HG03575 (cell line): Measurements from ENCODE around the gene PTOV1.

ENCODE experiments used
- ATAC-seq: cut with Tn5 transposase; IDR thresholded peaks from one replicate; pipeline ENCODE4 v1.9.1; 2021; ENCODE audit not compliant: unreplicated experiment, insufficient number of reproducible peaks, low FRiP score; ENCODE audit errors: extremely low read depth

PTOV1 gene

GRCh38 chr19:49896863-49897621 is 46.1 kb downstream of the PTOV1 start, which contains the start of gene IL4I1:
IL4I1 (minus strand) TSS chr19:49896887; CDS start chr19:49896160, 727 bp downstream.
- peak; percentile 39 for ATAC-seq

DNA sequence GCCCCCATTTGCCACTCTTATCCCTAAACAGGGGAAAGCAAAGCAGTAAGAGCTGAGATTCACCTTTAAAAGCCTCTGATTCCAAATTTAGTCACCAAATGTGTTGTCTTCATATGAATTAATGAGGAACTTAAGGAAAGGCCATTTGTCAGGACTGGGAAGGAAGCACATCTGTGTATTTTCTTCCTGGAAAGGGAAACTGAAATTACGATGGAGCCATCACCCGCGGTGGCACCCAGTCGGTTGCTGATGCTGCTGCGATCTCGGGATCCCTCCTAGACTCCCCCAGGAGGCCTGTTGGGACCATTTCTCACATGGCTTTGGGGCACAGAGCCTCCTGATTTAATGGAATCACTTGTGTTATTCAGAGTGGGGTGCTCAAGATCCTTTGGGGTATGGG is 53.2 kb downstream of the PTOV1 start:
- no peak for ATAC-seq

DNA sequence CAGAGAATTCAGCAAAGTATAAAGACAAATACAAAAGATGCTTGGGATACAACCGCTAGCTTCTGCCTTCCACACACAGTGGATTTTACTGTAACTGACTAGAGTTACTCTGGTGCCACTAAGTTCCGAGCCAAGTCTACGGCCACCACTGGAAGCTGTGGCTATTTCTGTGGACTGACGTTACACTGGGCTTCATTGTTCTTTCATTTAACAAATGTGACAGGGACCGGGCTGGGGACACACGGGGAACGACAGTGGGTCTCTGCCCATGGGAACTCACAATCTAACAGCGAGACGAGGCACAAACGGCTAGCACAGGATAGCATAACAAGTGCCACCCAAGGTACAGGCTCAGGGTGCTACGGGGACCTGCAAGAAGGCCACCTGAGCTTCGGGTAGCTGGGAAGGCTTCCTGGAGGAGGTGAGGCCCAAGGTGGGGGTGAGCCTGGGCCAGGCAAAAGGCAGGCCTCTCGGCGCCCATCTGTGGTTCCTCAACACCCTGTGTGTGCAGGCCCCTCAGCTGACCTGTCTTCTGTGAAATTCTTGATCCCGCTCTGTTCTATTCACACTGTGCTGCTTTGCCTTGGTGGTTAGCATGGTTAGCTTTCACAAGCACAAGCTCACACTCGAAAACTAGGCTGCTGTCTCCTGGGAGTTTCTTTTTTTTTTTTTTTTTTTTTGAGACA is 56.1 kb downstream of the PTOV1 start:
- ATAC-seq: no peak

DNA sequence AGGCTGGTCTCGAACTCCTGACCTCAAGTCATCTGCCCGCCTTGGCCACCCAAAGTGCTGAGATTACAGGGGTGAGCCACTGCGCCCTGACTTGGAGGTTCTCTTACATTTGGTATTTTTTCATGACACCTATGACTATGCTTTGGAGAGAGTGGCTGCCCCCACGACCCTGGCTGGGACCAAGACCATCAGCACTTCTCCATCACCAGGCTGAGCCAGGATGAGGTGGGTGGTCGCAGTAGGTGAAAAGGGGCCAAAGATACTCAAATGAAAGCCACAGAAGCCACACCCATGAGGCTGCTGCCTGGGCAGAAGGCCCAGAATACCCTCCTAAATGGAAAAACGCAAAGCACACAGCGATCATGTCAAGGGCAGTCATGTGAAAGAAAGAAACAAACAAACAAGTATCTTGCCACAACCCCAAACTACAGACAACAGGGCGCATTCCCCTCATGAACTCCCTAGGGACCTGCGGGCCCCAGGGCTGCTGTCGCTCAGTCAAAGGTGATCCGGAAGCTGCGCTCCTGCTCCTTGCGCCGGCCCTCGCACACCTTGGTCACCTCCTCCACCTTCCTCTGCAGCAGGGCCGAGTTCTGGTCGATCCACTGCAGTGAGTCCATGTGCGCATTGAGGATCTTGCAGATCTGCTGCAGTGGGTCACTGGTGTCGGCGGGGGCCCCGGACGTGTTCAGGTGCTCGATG is 56.9 kb downstream of the PTOV1 start:
- ATAC-seq: no peak

- no peak for ATAC-seq
Measured at GRCh38 chr19:49908480-49909420, 57.8 kb downstream of the PTOV1 start.

DNA sequence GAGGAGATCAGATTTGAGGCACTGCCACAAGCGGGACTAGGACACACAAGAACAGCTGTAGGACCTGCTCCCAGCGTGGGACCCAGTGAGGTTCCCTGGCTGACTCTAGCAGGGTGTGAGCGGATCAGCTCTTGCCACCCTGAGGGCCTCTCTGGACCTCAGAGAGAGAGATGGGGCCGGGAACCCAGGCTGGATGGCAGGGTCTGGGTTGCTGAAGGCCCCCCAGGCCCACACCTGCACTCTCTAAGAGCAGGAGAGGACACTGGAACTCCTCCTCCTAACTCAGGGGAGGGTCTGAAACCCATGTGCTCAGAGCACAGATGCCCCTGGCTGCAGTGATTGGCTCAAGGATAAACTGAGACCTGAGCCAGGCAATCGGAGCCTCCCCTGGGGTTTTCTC is 59.2 kb downstream of the PTOV1 start:
- ATAC-seq: no peak
